GM23338 (cell line): ENCODE measurements around the gene AGAP4.
"Not testable (repeated sequence)": the region's sequence is repeated elsewhere in the genome, so short reads cannot be mapped to it uniquely, and the experiment has no call there.

ENCODE experiments used
- CREB1 ChIP-seq: fragments of 250-450 bp; sonication (Bioruptor Pico); IDR thresholded peaks from 2 replicates; pipeline ENCODE4 v1.5.0; 2020; ENCODE audit warnings: low read depth, mild to moderate bottlenecking, moderate library complexity
- EZH2 ChIP-seq: fragments of 200-600 bp; sonication (generic); IDR thresholded peaks from one replicate; pipeline ENCODE4 v1.8.0; 2017; ENCODE audit warnings: antibody characterized with exemption, mild to moderate bottlenecking, low read depth; ENCODE audit not compliant: unreplicated experiment
- EZH2phosphoT487 ChIP-seq: fragments of 200-600 bp; sonication (generic); IDR thresholded peaks from one replicate; pipeline ENCODE4 v1.8.1; 2018; ENCODE audit warnings: antibody characterized with exemption; ENCODE audit not compliant: unreplicated experiment
- JUNB ChIP-seq: IDR thresholded peaks from one replicate; pipeline ENCODE4 v1.6.1; 2016; ENCODE audit warnings: antibody characterized with exemption; ENCODE audit not compliant: unreplicated experiment
- NANOG ChIP-seq: IDR thresholded peaks from 2 replicates; pipeline ENCODE4 v1.6.1; 2016; ENCODE audit warnings: antibody characterized with exemption, borderline replicate concordance
- POLR2AphosphoS5 ChIP-seq: IDR thresholded peaks from 2 replicates; pipeline ENCODE4 v1.6.1; 2016; ENCODE audit warnings: antibody characterized with exemption, low read depth
- TF ChIP-seq, protein P1 (sequence below), 2 experiments: fragments of 200-600 bp in 1 of 2; sonication (generic) in 1 of 2; conservative IDR thresholded peaks; 2 replicates each; pipeline versions ENCODE4 v1.5.1 to v1.6.1; 2016 to 2017; ENCODE audit warnings: antibody characterized with exemption in 2 of 2, low read depth in 2 of 2, mild to moderate bottlenecking in 2 of 2, moderate library complexity in 1 of 2
- TF ChIP-seq, protein P2 (sequence below): IDR thresholded peaks from one replicate; pipeline ENCODE4 v1.6.1; 2018; ENCODE audit warnings: antibody characterized with exemption; ENCODE audit not compliant: unreplicated experiment
- TF ChIP-seq, protein P3 (sequence below): IDR thresholded peaks from 2 replicates; pipeline ENCODE4 v1.6.1; 2016; ENCODE audit warnings: antibody characterized with exemption

DNA sequence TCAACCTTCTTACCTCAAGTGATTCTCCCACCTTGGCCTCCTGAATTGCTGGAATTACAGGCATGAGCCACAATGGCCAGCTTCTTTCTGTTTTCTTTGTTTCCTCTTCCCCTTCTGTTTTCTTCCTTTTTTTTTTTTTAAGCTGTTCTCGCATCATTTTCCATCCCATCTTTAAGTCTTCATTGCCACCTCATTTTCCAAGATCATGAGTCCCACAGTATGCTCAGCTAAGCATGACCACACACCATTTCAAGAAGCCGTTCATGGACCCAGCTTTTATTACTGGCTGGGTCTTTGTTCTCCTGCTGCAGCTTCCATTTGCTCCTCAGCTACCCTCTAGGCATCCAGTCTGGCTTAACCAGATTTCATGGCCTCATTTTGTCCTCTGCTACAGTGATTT, 52.5 kb downstream of the AGAP4 start:
- TF ChIP-seq, protein P1, sequence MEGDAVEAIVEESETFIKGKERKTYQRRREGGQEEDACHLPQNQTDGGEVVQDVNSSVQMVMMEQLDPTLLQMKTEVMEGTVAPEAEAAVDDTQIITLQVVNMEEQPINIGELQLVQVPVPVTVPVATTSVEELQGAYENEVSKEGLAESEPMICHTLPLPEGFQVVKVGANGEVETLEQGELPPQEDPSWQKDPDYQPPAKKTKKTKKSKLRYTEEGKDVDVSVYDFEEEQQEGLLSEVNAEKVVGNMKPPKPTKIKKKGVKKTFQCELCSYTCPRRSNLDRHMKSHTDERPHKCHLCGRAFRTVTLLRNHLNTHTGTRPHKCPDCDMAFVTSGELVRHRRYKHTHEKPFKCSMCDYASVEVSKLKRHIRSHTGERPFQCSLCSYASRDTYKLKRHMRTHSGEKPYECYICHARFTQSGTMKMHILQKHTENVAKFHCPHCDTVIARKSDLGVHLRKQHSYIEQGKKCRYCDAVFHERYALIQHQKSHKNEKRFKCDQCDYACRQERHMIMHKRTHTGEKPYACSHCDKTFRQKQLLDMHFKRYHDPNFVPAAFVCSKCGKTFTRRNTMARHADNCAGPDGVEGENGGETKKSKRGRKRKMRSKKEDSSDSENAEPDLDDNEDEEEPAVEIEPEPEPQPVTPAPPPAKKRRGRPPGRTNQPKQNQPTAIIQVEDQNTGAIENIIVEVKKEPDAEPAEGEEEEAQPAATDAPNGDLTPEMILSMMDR (conservative IDR thresholded peaks at IDR 0.05; ENCODE audit: low read depth in 2 of 2): not testable (repeated sequence)
- TF ChIP-seq EZH2phosphoT487; POLR2AphosphoS5; JUNB; CREB1 (CRISPR knock-in tag); EZH2; NANOG: not testable (repeated sequence)
- TF ChIP-seq, protein P2, sequence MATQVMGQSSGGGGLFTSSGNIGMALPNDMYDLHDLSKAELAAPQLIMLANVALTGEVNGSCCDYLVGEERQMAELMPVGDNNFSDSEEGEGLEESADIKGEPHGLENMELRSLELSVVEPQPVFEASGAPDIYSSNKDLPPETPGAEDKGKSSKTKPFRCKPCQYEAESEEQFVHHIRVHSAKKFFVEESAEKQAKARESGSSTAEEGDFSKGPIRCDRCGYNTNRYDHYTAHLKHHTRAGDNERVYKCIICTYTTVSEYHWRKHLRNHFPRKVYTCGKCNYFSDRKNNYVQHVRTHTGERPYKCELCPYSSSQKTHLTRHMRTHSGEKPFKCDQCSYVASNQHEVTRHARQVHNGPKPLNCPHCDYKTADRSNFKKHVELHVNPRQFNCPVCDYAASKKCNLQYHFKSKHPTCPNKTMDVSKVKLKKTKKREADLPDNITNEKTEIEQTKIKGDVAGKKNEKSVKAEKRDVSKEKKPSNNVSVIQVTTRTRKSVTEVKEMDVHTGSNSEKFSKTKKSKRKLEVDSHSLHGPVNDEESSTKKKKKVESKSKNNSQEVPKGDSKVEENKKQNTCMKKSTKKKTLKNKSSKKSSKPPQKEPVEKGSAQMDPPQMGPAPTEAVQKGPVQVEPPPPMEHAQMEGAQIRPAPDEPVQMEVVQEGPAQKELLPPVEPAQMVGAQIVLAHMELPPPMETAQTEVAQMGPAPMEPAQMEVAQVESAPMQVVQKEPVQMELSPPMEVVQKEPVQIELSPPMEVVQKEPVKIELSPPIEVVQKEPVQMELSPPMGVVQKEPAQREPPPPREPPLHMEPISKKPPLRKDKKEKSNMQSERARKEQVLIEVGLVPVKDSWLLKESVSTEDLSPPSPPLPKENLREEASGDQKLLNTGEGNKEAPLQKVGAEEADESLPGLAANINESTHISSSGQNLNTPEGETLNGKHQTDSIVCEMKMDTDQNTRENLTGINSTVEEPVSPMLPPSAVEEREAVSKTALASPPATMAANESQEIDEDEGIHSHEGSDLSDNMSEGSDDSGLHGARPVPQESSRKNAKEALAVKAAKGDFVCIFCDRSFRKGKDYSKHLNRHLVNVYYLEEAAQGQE: not testable (repeated sequence)
- TF ChIP-seq, protein P3, sequence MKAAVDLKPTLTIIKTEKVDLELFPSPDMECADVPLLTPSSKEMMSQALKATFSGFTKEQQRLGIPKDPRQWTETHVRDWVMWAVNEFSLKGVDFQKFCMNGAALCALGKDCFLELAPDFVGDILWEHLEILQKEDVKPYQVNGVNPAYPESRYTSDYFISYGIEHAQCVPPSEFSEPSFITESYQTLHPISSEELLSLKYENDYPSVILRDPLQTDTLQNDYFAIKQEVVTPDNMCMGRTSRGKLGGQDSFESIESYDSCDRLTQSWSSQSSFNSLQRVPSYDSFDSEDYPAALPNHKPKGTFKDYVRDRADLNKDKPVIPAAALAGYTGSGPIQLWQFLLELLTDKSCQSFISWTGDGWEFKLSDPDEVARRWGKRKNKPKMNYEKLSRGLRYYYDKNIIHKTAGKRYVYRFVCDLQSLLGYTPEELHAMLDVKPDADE: not testable (repeated sequence)
